DND-41 (cell line): ENCODE measurements around the gene PTPN12.
"Not testable (repeated sequence)": the region's sequence is repeated elsewhere in the genome, so short reads cannot be mapped to it uniquely, and the experiment has no call there.

Experiments
- EZH2 ChIP-seq: IDR thresholded peaks from 3 replicates; pipeline ENCODE4 v1.6.1; 2012; ENCODE audit warnings: borderline replicate concordance, low read depth, mild to moderate bottlenecking, moderate library complexity, low read length, inconsistent platforms; ENCODE audit not compliant: severe bottlenecking
- TF ChIP-seq, protein P1 (sequence below): IDR thresholded peaks from 2 replicates; pipeline ENCODE4 v1.5.1; 2012; ENCODE audit warnings: borderline replicate concordance, low read length, moderate library complexity, mild to moderate bottlenecking; ENCODE audit not compliant: poor library complexity, severe bottlenecking; ENCODE audit errors: extremely low read depth

DNA sequence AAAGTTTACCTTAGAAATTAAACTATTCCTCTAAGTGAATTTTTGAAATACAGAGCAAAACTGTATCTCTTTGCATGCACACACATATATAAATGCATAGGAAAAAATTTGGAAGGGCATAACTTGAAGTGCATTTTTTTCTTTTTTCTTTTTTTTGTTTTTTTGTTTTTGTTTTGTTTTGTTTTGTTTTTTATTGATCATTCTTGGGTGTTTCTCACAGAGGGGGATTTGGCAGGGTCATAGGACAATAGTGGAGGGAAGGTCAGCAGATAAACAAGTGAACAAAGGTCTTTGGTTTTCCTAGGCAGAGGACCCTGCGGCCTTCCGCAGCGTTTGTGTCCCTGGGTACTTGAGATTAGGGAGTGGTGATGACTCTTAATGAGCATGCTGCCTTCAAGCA is 4.4 kb upstream of the PTPN12 start:
- TF ChIP-seq, protein P1, sequence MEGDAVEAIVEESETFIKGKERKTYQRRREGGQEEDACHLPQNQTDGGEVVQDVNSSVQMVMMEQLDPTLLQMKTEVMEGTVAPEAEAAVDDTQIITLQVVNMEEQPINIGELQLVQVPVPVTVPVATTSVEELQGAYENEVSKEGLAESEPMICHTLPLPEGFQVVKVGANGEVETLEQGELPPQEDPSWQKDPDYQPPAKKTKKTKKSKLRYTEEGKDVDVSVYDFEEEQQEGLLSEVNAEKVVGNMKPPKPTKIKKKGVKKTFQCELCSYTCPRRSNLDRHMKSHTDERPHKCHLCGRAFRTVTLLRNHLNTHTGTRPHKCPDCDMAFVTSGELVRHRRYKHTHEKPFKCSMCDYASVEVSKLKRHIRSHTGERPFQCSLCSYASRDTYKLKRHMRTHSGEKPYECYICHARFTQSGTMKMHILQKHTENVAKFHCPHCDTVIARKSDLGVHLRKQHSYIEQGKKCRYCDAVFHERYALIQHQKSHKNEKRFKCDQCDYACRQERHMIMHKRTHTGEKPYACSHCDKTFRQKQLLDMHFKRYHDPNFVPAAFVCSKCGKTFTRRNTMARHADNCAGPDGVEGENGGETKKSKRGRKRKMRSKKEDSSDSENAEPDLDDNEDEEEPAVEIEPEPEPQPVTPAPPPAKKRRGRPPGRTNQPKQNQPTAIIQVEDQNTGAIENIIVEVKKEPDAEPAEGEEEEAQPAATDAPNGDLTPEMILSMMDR, result not testable (repeated sequence)
- not testable (repeated sequence) for TF ChIP-seq EZH2
